Measurements from ENCODE around the gene FHIT.

The FHIT gene

GRCh38 chr3:61117045-61117898, 134.0 kb downstream of the FHIT start:
- in situ Hi-C loops (cut with HindIII; ENCODE audit: low sequenced_read_pairs) = no loop called here
- no peak for TF ChIP-seq CTCF (IDR thresholded peaks at IDR 0.05; ENCODE audit: low read depth, low read length, missing control alignments)
- no peak for DNase-seq (ENCODE audit: low read depth)
- no peak overlapping the region for H3K4me3 ChIP-seq (ENCODE audit: low read depth, low read length)

GRCh38 chr3:61114316-61114953, 136.8 kb downstream of the FHIT start:
- H3K4me3 ChIP-seq (ENCODE audit: low read depth, low read length) = no peak overlapping the region
- in situ Hi-C loops (cut with HindIII; ENCODE audit: low sequenced_read_pairs) = no loop called here
- TF ChIP-seq CTCF (IDR thresholded peaks at IDR 0.05; ENCODE audit: low read depth, low read length, missing control alignments) = no peak
- no peak for DNase-seq (ENCODE audit: low read depth)

GRCh38 chr3:61111825-61112224, 139.4 kb downstream of the FHIT start:
- TF ChIP-seq CTCF (IDR thresholded peaks at IDR 0.05; ENCODE audit: low read depth, low read length, missing control alignments) = no peak
- in situ Hi-C loops (cut with HindIII; ENCODE audit: low sequenced_read_pairs) = no loop called here
- no peak overlapping the region for H3K4me3 ChIP-seq (ENCODE audit: low read depth, low read length)
- DNase-seq (ENCODE audit: low read depth) = no peak

- in situ Hi-C loops (cut with HindIII; ENCODE audit: low sequenced_read_pairs) = no loop called here
- no peak overlapping the region for H3K4me3 ChIP-seq (ENCODE audit: low read depth, low read length)
- no peak for DNase-seq (ENCODE audit: low read depth)
- TF ChIP-seq CTCF (IDR thresholded peaks at IDR 0.05; ENCODE audit: low read depth, low read length, missing control alignments) = no peak
These were observed 140.7 kb downstream of the FHIT start for GRCh38 chr3:61110576-61110975.

GRCh38 chr3:61108247-61109019, 142.8 kb downstream of the FHIT start:
- in situ Hi-C loops (cut with HindIII; ENCODE audit: low sequenced_read_pairs) = no loop called here
- no peak for DNase-seq (ENCODE audit: low read depth)
- TF ChIP-seq CTCF (IDR thresholded peaks at IDR 0.05; ENCODE audit: low read depth, low read length, missing control alignments) = no peak
- H3K4me3 ChIP-seq (ENCODE audit: low read depth, low read length) = no peak overlapping the region

GRCh38 chr3:61094608-61095007, 156.6 kb downstream of the FHIT start:
- no peak for DNase-seq (ENCODE audit: low read depth)
- no peak for TF ChIP-seq CTCF (IDR thresholded peaks at IDR 0.05; ENCODE audit: low read depth, low read length, missing control alignments)
- no peak overlapping the region for H3K4me3 ChIP-seq (ENCODE audit: low read depth, low read length)
- in situ Hi-C loops (cut with HindIII; ENCODE audit: low sequenced_read_pairs) = no loop called here

Measured in astrocyte of the cerebellum (primary cell).